ENCODE data around the gene RBM12. TPM values are rescaled to one million over a fixed set of nuclear protein-coding genes. Genes with fewer than 3 reads are reported as not detected.
"Not testable (repeated sequence)": the region's sequence is repeated elsewhere in the genome, so short reads cannot be mapped to it uniquely, and the experiment has no call there.

The RBM12 gene
- polyA plus RNA-seq, 1 donor (not counting 4 experiments of a cell fraction or from before 2014, with no cell fraction given), result 98.9 TPM

DNA sequence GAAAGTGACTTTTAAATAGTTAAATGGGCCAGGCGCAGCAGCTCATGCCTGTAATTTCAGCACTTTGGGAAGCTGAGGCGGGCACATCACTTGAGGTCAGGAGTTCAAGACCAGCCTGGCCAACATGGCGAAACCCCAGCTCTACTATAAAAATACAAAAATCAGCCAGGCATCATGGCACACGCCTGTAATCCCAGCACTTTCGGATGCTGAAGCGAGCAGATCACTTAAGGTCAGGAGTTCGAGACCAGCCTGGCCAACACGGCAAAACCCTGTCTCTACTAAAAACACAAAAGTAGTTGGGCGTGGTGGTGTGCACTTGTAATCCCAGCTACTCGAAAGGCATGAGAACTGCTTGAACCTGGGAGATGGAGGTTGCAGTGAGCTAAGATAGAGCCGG, 41.2 kb upstream of the RBM12 start:
- H3K9me1 ChIP-seq (ENCODE audit: control insufficient read depth, extremely low read depth, insufficient read depth, low read length); H3K9ac ChIP-seq (ENCODE audit: control insufficient read depth, extremely low read depth, insufficient read depth, low read length); H3K4me1 ChIP-seq (ENCODE audit: control insufficient read depth, extremely low read depth, insufficient read depth, low read length); H3K4me2 ChIP-seq (ENCODE audit: control insufficient read depth, extremely low read depth, insufficient read depth, low read depth, low read length); H2AFZ ChIP-seq (ENCODE audit: control insufficient read depth, low read length); H3K4me3 ChIP-seq (ENCODE audit: control insufficient read depth in 2 of 3, extremely low read depth in 1 of 3, insufficient read depth in 2 of 3, low read depth in 1 of 3, low read length in 3 of 3); H3K9me3 ChIP-seq (ENCODE audit: control insufficient read depth, low read depth, low read length); H3K27me3 ChIP-seq (ENCODE audit: control insufficient read depth, extremely low read depth, insufficient read depth, low read length); dilution Hi-C loops (cut with MboI; ENCODE audit: extremely low pct_ligation_motif_present, low sequenced_read_pairs); FAIRE-seq; H3K27ac ChIP-seq (ENCODE audit: control insufficient read depth, insufficient read depth, low read length); DNase-seq (ENCODE audit: low read depth, low spot score): not testable (repeated sequence)
- H4K20me1 ChIP-seq (ENCODE audit: control insufficient read depth, extremely low read depth, insufficient read depth, low read length), result peaks cover 11% of the 10 kb centered on the region
- peaks cover 21% of the 10 kb centered on the region for H3K79me2 ChIP-seq (ENCODE audit: control insufficient read depth, insufficient read depth, low read length)
- peaks cover 23 to 40% of the 10 kb centered on the region in 2 experiments for H3K36me3 ChIP-seq (ENCODE audit: control insufficient read depth in 2 of 2, extremely low read depth in 1 of 2, insufficient read depth in 2 of 2, low read length in 2 of 2)

GRCh38 chr20:35704514-35705261, 40.0 kb upstream of the RBM12 start:
- Histone ChIP-seq H3K9ac (ENCODE audit: control insufficient read depth, extremely low read depth, insufficient read depth, low read length) (no peak overlapping the region), H2AFZ (ENCODE audit: control insufficient read depth, low read length) (no peak overlapping the region), H4K20me1 (ENCODE audit: control insufficient read depth, extremely low read depth, insufficient read depth, low read length) (peaks cover 11% of the 10 kb centered on the region), H3K36me3 (ENCODE audit: control insufficient read depth in 2 of 2, extremely low read depth in 1 of 2, insufficient read depth in 2 of 2, low read length in 2 of 2) (peaks cover 23 to 31% of the 10 kb centered on the region in 2 experiments), H3K79me2 (ENCODE audit: control insufficient read depth, insufficient read depth, low read length) (peaks cover 23% of the 10 kb centered on the region), H3K27ac (ENCODE audit: control insufficient read depth, insufficient read depth, low read length) (no peak overlapping the region), H3K9me3 (ENCODE audit: control insufficient read depth, low read depth, low read length) (no peaks in the 10 kb centered on the region), H3K27me3 (ENCODE audit: control insufficient read depth, extremely low read depth, insufficient read depth, low read length) (no peaks in the 10 kb centered on the region), H3K4me3 (ENCODE audit: control insufficient read depth in 2 of 3, extremely low read depth in 1 of 3, insufficient read depth in 2 of 3, low read depth in 1 of 3, low read length in 3 of 3) (no peak overlapping the region), H3K4me2 (ENCODE audit: control insufficient read depth, extremely low read depth, insufficient read depth, low read depth, low read length) (no peak overlapping the region), H3K4me1 (ENCODE audit: control insufficient read depth, extremely low read depth, insufficient read depth, low read length) (peaks cover 8% of the 10 kb centered on the region), H3K9me1 (ENCODE audit: control insufficient read depth, extremely low read depth, insufficient read depth, low read length) (no peaks in the 10 kb centered on the region)
- TF ChIP-seq, protein P1, sequence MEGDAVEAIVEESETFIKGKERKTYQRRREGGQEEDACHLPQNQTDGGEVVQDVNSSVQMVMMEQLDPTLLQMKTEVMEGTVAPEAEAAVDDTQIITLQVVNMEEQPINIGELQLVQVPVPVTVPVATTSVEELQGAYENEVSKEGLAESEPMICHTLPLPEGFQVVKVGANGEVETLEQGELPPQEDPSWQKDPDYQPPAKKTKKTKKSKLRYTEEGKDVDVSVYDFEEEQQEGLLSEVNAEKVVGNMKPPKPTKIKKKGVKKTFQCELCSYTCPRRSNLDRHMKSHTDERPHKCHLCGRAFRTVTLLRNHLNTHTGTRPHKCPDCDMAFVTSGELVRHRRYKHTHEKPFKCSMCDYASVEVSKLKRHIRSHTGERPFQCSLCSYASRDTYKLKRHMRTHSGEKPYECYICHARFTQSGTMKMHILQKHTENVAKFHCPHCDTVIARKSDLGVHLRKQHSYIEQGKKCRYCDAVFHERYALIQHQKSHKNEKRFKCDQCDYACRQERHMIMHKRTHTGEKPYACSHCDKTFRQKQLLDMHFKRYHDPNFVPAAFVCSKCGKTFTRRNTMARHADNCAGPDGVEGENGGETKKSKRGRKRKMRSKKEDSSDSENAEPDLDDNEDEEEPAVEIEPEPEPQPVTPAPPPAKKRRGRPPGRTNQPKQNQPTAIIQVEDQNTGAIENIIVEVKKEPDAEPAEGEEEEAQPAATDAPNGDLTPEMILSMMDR (optimal IDR thresholded peaks at IDR 0.05 in 1 of 3, IDR thresholded peaks at IDR 0.05 in 1 of 3, conservative IDR thresholded peaks at IDR 0.05 in 1 of 3; ENCODE audit: extremely low read depth in 1 of 3, insufficient read depth in 2 of 3, low read length in 3 of 3), result no peak
- TF ChIP-seq EZH2 (IDR thresholded peaks at IDR 0.05; ENCODE audit: low read length), result no peak
- dilution Hi-C loops (cut with MboI; ENCODE audit: extremely low pct_ligation_motif_present, low sequenced_read_pairs), result no loop called here
- DNase-seq (ENCODE audit: low read depth, low spot score) (no peak), FAIRE-seq (no peak)

Data from keratinocyte (primary cell).